ENCODE results near the gene RGS9. TPM values are rescaled to one million over a fixed set of nuclear protein-coding genes. Genes with fewer than 3 reads are reported as not detected.
"Not testable (repeated sequence)": the region's sequence is repeated elsewhere in the genome, so short reads cannot be mapped to it uniquely, and the experiment has no call there.

RGS9 gene
- total and polyA plus RNA-seq, 2 donors (not counting 1 experiment from before 2014, with no cell fraction given): 0.36 to 3.4 TPM

- H3K4me2 ChIP-seq (replicated peaks; ENCODE audit: low read depth, low read length, poor library complexity, severe bottlenecking); H3K79me2 ChIP-seq (ENCODE audit: control insufficient read depth, insufficient read depth, low read length); H3K4me3 ChIP-seq (ENCODE audit: control extremely low read depth in 1 of 5, extremely low read depth in 1 of 5, insufficient read depth in 1 of 5, low read depth in 2 of 5, low read length in 4 of 5); ATAC-seq (ENCODE audit: low read depth); H2AFZ ChIP-seq (ENCODE audit: insufficient read depth, low read depth, low read length, poor library complexity, severe bottlenecking); H4K20me1 ChIP-seq (ENCODE audit: control insufficient read depth, insufficient read depth, low read length, poor library complexity, severe bottlenecking); DNase-seq; H3K4me1 ChIP-seq (ENCODE audit: control insufficient read depth in 2 of 2, insufficient read depth in 2 of 2, low read length in 2 of 2); H3K27me3 ChIP-seq (replicated peaks in 1 of 4; ENCODE audit: control extremely low read depth in 1 of 4, control insufficient read depth in 3 of 4, insufficient read depth in 4 of 4, low read length in 3 of 4); intact Hi-C loops (cut with micrococcal nuclease); H3K9me3 Mint-ChIP-seq (ENCODE audit: insufficient read depth); H3K4me3 Mint-ChIP-seq; H3K27ac ChIP-seq (ENCODE audit: low read length in 2 of 2); H3K9me3 ChIP-seq (ENCODE audit: control extremely low read depth in 1 of 3, control insufficient read depth in 2 of 3, insufficient read depth in 1 of 3, low read length in 2 of 3); H3K36me3 ChIP-seq (replicated peaks in 1 of 2; ENCODE audit: control extremely low read depth in 1 of 2, control insufficient read depth in 1 of 2, extremely low read depth in 1 of 2, insufficient read depth in 2 of 2, low read length in 1 of 2); H3K9ac ChIP-seq (ENCODE audit: low read length); H3K4me1 Mint-ChIP-seq; H3K27ac Mint-ChIP-seq; H3K27me3 Mint-ChIP-seq: not testable (repeated sequence)
- POLR2A ChIA-PET: interaction anchor here (1.2 kb wide), 1 partner anchor 117 kb away, joined by 3 read pairs; no protein-coding TSS in a partner anchor
- CTCF ChIA-PET: interaction anchor here (1.2 kb wide), 1 partner anchor 8 kb away, joined by 5 read pairs; no protein-coding TSS in a partner anchor
- WGBS (ENCODE audit: insufficient coverage): 95% methylated on average over 4 of the region's 15 CpGs
Measured at GRCh38 chr17:65092721-65093356, 44.3 kb upstream of the RGS9 start.

GRCh38 chr17:65093930-65094329 is 43.2 kb upstream of the RGS9 start:
- Histone ChIP-seq H3K9me3 (ENCODE audit: control extremely low read depth in 1 of 3, control insufficient read depth in 2 of 3, insufficient read depth in 1 of 3, low read length in 2 of 3) (no peaks in the 10 kb centered on the region), H3K4me2 (replicated peaks; ENCODE audit: low read depth, low read length, poor library complexity, severe bottlenecking) (no peak overlapping the region), H3K4me3 (ENCODE audit: control extremely low read depth in 1 of 5, extremely low read depth in 1 of 5, insufficient read depth in 1 of 5, low read depth in 2 of 5, low read length in 4 of 5) (no peak overlapping the region), H3K4me1 (ENCODE audit: control insufficient read depth in 2 of 2, insufficient read depth in 2 of 2, low read length in 2 of 2) (no peaks in the 10 kb centered on the region), H3K79me2 (ENCODE audit: control insufficient read depth, insufficient read depth, low read length) (peaks cover 3% of the 10 kb centered on the region), H2AFZ (ENCODE audit: insufficient read depth, low read depth, low read length, poor library complexity, severe bottlenecking) (no peak overlapping the region), H3K36me3 (replicated peaks in 1 of 2; ENCODE audit: control extremely low read depth in 1 of 2, control insufficient read depth in 1 of 2, extremely low read depth in 1 of 2, insufficient read depth in 2 of 2, low read length in 1 of 2) (no peaks in the 10 kb centered on the region), H3K27me3 (replicated peaks in 1 of 4; ENCODE audit: control extremely low read depth in 1 of 4, control insufficient read depth in 3 of 4, insufficient read depth in 4 of 4, low read length in 3 of 4) (no peaks in the 10 kb centered on the region), H3K27ac (ENCODE audit: low read length in 2 of 2) (no peak overlapping the region), H3K9ac (ENCODE audit: low read length) (no peak overlapping the region), H4K20me1 (ENCODE audit: control insufficient read depth, insufficient read depth, low read length, poor library complexity, severe bottlenecking) (no peaks in the 10 kb centered on the region)
- no peak overlapping the region for H3K27ac Mint-ChIP-seq
- CTCF ChIA-PET: no interaction called here
- ATAC-seq (ENCODE audit: low read depth) (no peak), DNase-seq (no peak)
- WGBS (ENCODE audit: insufficient coverage): 86% methylated on average over 6 of the region's 7 CpGs
- POLR2A ChIA-PET: interaction anchor here (0.7 kb wide), 1 partner anchor 70 kb away, joined by 7 read pairs; no protein-coding TSS in a partner anchor
- no peak for TF ChIP-seq EZH2 (IDR thresholded peaks at IDR 0.05; ENCODE audit: borderline replicate concordance, insufficient read depth, low read depth, low read length, poor library complexity, severe bottlenecking)
- no peak for TF ChIP-seq CTCF (IDR thresholded peaks at IDR 0.05)
- no peaks in the 10 kb centered on the region for H3K9me3 Mint-ChIP-seq (ENCODE audit: insufficient read depth)
- intact Hi-C loops (cut with micrococcal nuclease): no loop called here
- no peak overlapping the region for H3K4me3 Mint-ChIP-seq
- H3K4me1 Mint-ChIP-seq: no peaks in the 10 kb centered on the region
- no peaks in the 10 kb centered on the region for H3K27me3 Mint-ChIP-seq
